ENCODE results near the gene CANX. TPM values are rescaled to one million over a fixed set of nuclear protein-coding genes. Genes with fewer than 3 reads are reported as not detected.

CANX gene
- total RNA-seq, 2 donors from 2014 or later: 389 to 615 TPM

- peak overlapping the region; percentile 37 for H3K27ac Mint-ChIP-seq
- H3K4me3 Mint-ChIP-seq: no peak overlapping the region
- Histone ChIP-seq H3K4me3 (ENCODE audit: low read length) (no peak overlapping the region), H3K27ac (ENCODE audit: low read depth, low read length) (no peak overlapping the region), H3K27me3 (ENCODE audit: control insufficient read depth, insufficient read depth, low read length, poor library complexity, severe bottlenecking) (no peaks in the 10 kb centered on the region), H3K36me3 (ENCODE audit: control insufficient read depth, insufficient read depth, low read length) (peaks cover 5% of the 10 kb centered on the region), H3K9me3 (ENCODE audit: control insufficient read depth, low read length) (no peaks in the 10 kb centered on the region), H3K9ac (ENCODE audit: extremely low read depth, low read length, poor library complexity, severe bottlenecking) (no peak overlapping the region), H3K4me1 (ENCODE audit: control insufficient read depth, insufficient read depth, low read length) (no peaks in the 10 kb centered on the region)
- peaks cover 18% of the 10 kb centered on the region for H3K36me3 Mint-ChIP-seq (ENCODE audit: low read depth)
- DNase-seq: no peak
- no peaks in the 10 kb centered on the region for H3K27me3 Mint-ChIP-seq (ENCODE audit: insufficient read depth)
- H3K9me3 Mint-ChIP-seq: no peaks in the 10 kb centered on the region
- no peak for TF ChIP-seq CTCF (conservative IDR thresholded peaks at IDR 0.05)
- H3K4me1 Mint-ChIP-seq: peaks cover 20% of the 10 kb centered on the region
- WGBS, 2 experiments (ENCODE audit: insufficient coverage in 1 of 2, insufficient read length in 1 of 2): 93 to 100% methylated on average over 5 of the region's 5 CpGs
These were observed 55.2 kb downstream of the CANX start for GRCh38 chr5:179753971-179754370.

GRCh38 chr5:179755022-179755421 is 56.3 kb downstream of the CANX start:
- Mint-ChIP-seq H3K27me3 (ENCODE audit: insufficient read depth) (no peaks in the 10 kb centered on the region), H3K4me3 (no peak overlapping the region)
- no peak overlapping the region for H3K27ac ChIP-seq (ENCODE audit: low read depth, low read length)

GRCh38 chr5:179758955-179759354 is 60.2 kb downstream of the CANX start:
- Histone ChIP-seq H3K27ac (ENCODE audit: low read depth, low read length) (no peak overlapping the region), H3K36me3 (ENCODE audit: control insufficient read depth, insufficient read depth, low read length) (peaks cover 8% of the 10 kb centered on the region), H3K27me3 (ENCODE audit: control insufficient read depth, insufficient read depth, low read length, poor library complexity, severe bottlenecking) (no peaks in the 10 kb centered on the region), H3K9ac (ENCODE audit: extremely low read depth, low read length, poor library complexity, severe bottlenecking) (no peak overlapping the region), H3K9me3 (ENCODE audit: control insufficient read depth, low read length) (no peaks in the 10 kb centered on the region), H3K4me1 (ENCODE audit: control insufficient read depth, insufficient read depth, low read length) (peaks cover 4% of the 10 kb centered on the region), H3K4me3 (ENCODE audit: low read length) (no peak overlapping the region)
- 93 to 97% methylated on average over 8 of the region's 8 CpGs for WGBS, 2 experiments (ENCODE audit: insufficient coverage in 1 of 2, insufficient read length in 1 of 2)
- no peak for TF ChIP-seq CTCF (conservative IDR thresholded peaks at IDR 0.05)
- Mint-ChIP-seq H3K36me3 (ENCODE audit: low read depth) (peaks cover 4% of the 10 kb centered on the region), H3K27me3 (ENCODE audit: insufficient read depth) (no peaks in the 10 kb centered on the region), H3K4me1 (peaks cover 38% of the 10 kb centered on the region), H3K27ac (no peak overlapping the region), H3K4me3 (no peak overlapping the region), H3K9me3 (no peaks in the 10 kb centered on the region)
- DNase-seq: no peak

More at GRCh38 chr5:179755022-179755421, 56.3 kb downstream of the CANX start:
- DNase-seq: peak; percentile 68
- no peaks in the 10 kb centered on the region for H3K9me3 Mint-ChIP-seq
- Histone ChIP-seq H3K4me1 (ENCODE audit: control insufficient read depth, insufficient read depth, low read length) (no peaks in the 10 kb centered on the region), H3K27me3 (ENCODE audit: control insufficient read depth, insufficient read depth, low read length, poor library complexity, severe bottlenecking) (no peaks in the 10 kb centered on the region), H3K9me3 (ENCODE audit: control insufficient read depth, low read length) (no peaks in the 10 kb centered on the region), H3K9ac (ENCODE audit: extremely low read depth, low read length, poor library complexity, severe bottlenecking) (no peak overlapping the region), H3K36me3 (ENCODE audit: control insufficient read depth, insufficient read depth, low read length) (peaks cover 8% of the 10 kb centered on the region), H3K4me3 (ENCODE audit: low read length) (no peak overlapping the region)
- no peak for TF ChIP-seq CTCF (conservative IDR thresholded peaks at IDR 0.05)
- H3K27ac Mint-ChIP-seq: peak overlapping the region; percentile 68
- H3K36me3 Mint-ChIP-seq (ENCODE audit: low read depth): peaks cover 15% of the 10 kb centered on the region
- peaks cover 24% of the 10 kb centered on the region for H3K4me1 Mint-ChIP-seq
- WGBS, 2 experiments (ENCODE audit: insufficient coverage in 1 of 2, insufficient read length in 1 of 2): 58 to 90% methylated on average over 2 of the region's 2 CpGs

Data from endodermal cell (in vitro differentiated cells).